Neural cell (in vitro differentiated cells): ENCODE results near the gene PPIL6. TPM values are rescaled to one million over a fixed set of nuclear protein-coding genes. Genes with fewer than 3 reads are reported as not detected.

Experiments
- H2AFZ ChIP-seq: fragments of 200-600, 300-800 bp; sonication (generic), shearing (Covaris generic); 2 replicates; pipeline ENCODE4 v1.6.0; 2014; ENCODE audit warnings: low read depth, mild to moderate bottlenecking, antibody characterized with exemption, low read length, moderate library complexity
- H3F3A ChIP-seq: fragments of 200-600 bp; shearing (Covaris generic); 2 replicates; pipeline ENCODE4 v1.6.1; 2016; ENCODE audit warnings: mild to moderate bottlenecking, moderate library complexity, mixed read lengths, antibody characterized with exemption, low read length; ENCODE audit not compliant: insufficient read depth, poor library complexity, severe bottlenecking
- H3K27ac ChIP-seq: fragments of 200-600, 300-800 bp; sonication (generic), shearing (Covaris generic); 2 replicates; pipeline ENCODE4 v1.5.1; 2014; ENCODE audit warnings: mild to moderate bottlenecking, low read length, moderate library complexity
- H3K27me3 ChIP-seq: fragments of 300-800, 200-600 bp; sonication (generic), shearing (Covaris generic); 2 replicates; pipeline ENCODE4 v1.6.0; 2014; ENCODE audit warnings: mild to moderate bottlenecking, low read depth, low read length, moderate library complexity; ENCODE audit not compliant: insufficient read depth
- H3K36me3 ChIP-seq: fragments of 300-800, 200-600 bp; sonication (generic), shearing (Covaris generic); 2 replicates; pipeline ENCODE4 v1.5.1; 2014; ENCODE audit warnings: mild to moderate bottlenecking, antibody characterized with exemption, low read length, moderate library complexity; ENCODE audit not compliant: insufficient read depth
- H3K4me2 ChIP-seq: fragments of 300-800, 200-600 bp; sonication (generic), shearing (Covaris generic); 2 replicates; pipeline ENCODE4 v1.6.0; 2014; ENCODE audit warnings: mild to moderate bottlenecking, low read length
- H3K4me3 ChIP-seq: fragments of 300-800, 200-600 bp; sonication (generic), shearing (Covaris generic); 2 replicates; pipeline ENCODE4 v1.5.1; 2014; ENCODE audit warnings: mild to moderate bottlenecking, low read length, moderate library complexity
- H3K79me2 ChIP-seq: fragments of 200-600 bp; shearing (Covaris generic); replicated peaks from 2 replicates; pipeline ENCODE4 v1.6.0; 2014; ENCODE audit warnings: mild to moderate bottlenecking, low read length, moderate library complexity; ENCODE audit not compliant: insufficient read depth
- H3K9ac ChIP-seq: fragments of 300-800, 200-600 bp; sonication (generic), shearing (Covaris generic); 2 replicates; pipeline ENCODE4 v1.6.1; 2016; ENCODE audit warnings: mild to moderate bottlenecking, low read length, mixed read lengths
- H3K9me2 ChIP-seq: fragments of 200-600 bp; shearing (Covaris generic); 2 replicates; pipeline ENCODE4 v1.6.1; 2016; ENCODE audit warnings: mild to moderate bottlenecking, low read length, mixed read lengths; ENCODE audit not compliant: insufficient read depth
- H3K9me3 ChIP-seq: fragments of 200-600, 300-800 bp; sonication (generic), shearing (Covaris generic); 2 replicates; pipeline ENCODE4 v1.6.1; 2016; ENCODE audit warnings: mild to moderate bottlenecking, mixed run types, low read length, moderate library complexity, mixed read lengths
- H4K20me1 ChIP-seq: fragments of 200-600 bp; shearing (Covaris generic); 2 replicates; pipeline ENCODE4 v1.6.1; 2016; ENCODE audit warnings: mild to moderate bottlenecking, mixed run types; ENCODE audit not compliant: insufficient read depth
- CTCF ChIP-seq: fragments of 450-650 bp; IDR thresholded peaks from 2 replicates; pipeline ENCODE4 v1.5.1; 2014; ENCODE audit warnings: antibody characterized with exemption, mild to moderate bottlenecking, moderate library complexity; ENCODE audit not compliant: poor library complexity, severe bottlenecking
- EP300 ChIP-seq: fragments of 450-650 bp; conservative IDR thresholded peaks from 2 replicates; pipeline ENCODE4 v1.6.1; 2014; ENCODE audit warnings: antibody characterized with exemption, mild to moderate bottlenecking, moderate library complexity; ENCODE audit not compliant: poor library complexity, severe bottlenecking
- EZH2 ChIP-seq: fragments of 200-600, 300-800 bp; shearing (Covaris generic), sonication (generic); IDR thresholded peaks from 2 replicates; pipeline ENCODE4 v1.6.1; 2014; ENCODE audit warnings: antibody characterized with exemption, low read length, borderline replicate concordance, mild to moderate bottlenecking; ENCODE audit not compliant: insufficient read depth, poor library complexity, severe bottlenecking
- MXI1 ChIP-seq: fragments of 450-650 bp; conservative IDR thresholded peaks from 2 replicates; pipeline ENCODE4 v1.6.1; 2014; ENCODE audit warnings: antibody characterized with exemption, mild to moderate bottlenecking; ENCODE audit not compliant: poor library complexity, severe bottlenecking
- POLR2AphosphoS5 ChIP-seq: IDR thresholded peaks from 2 replicates; pipeline ENCODE4 v1.6.1; 2012
- RAD21 ChIP-seq: fragments of 450-650 bp; conservative IDR thresholded peaks from 2 replicates; pipeline ENCODE4 v1.6.1; 2014; ENCODE audit warnings: antibody characterized with exemption, mild to moderate bottlenecking, moderate library complexity
- REST ChIP-seq: IDR thresholded peaks from 2 replicates; pipeline ENCODE4 v1.6.1; 2012; ENCODE audit warnings: borderline replicate concordance
- SMC3 ChIP-seq: fragments of 450-650 bp; conservative IDR thresholded peaks from 2 replicates; pipeline ENCODE4 v1.6.1; 2014; ENCODE audit warnings: antibody characterized with exemption, mild to moderate bottlenecking, moderate library complexity; ENCODE audit not compliant: poor library complexity
- TAF1 ChIP-seq: IDR thresholded peaks from 2 replicates; pipeline ENCODE4 v1.6.1; 2012; ENCODE audit warnings: low read depth
- polyA plus RNA-seq: library from polyadenylated mRNA; depleted of rRNA; stranded (reverse); fragments of >200 nt; gene quantifications from 2 replicates; pipeline ENCODE4 v1.2.3, GENCODE V29; 2014

The PPIL6 gene
- polyA plus RNA-seq, 1 donor from 2014 or later = 11.8 TPM

GRCh38 chr6:109447878-109448555, 7.6 kb upstream of the PPIL6 start:
- Histone ChIP-seq H4K20me1 (no peaks in the 10 kb centered on the region), H3K9me3 (no peaks in the 10 kb centered on the region), H3K27ac (no peak overlapping the region), H3K27me3 (no peaks in the 10 kb centered on the region), H3K9ac (no peak overlapping the region), H3K4me2 (no peak overlapping the region), H3K9me2 (no peaks in the 10 kb centered on the region), H3K79me2 (no peaks in the 10 kb centered on the region), H3K4me3 (no peak overlapping the region), H2AFZ (no peak overlapping the region), H3F3A (no peaks in the 10 kb centered on the region), H3K36me3 (peaks cover 5% of the 10 kb centered on the region)
- no peak for TF ChIP-seq RAD21
- no peak for TF ChIP-seq TAF1
- TF ChIP-seq POLR2AphosphoS5 = no peak
- no peak for TF ChIP-seq REST
- TF ChIP-seq EP300 = no peak

DNA sequence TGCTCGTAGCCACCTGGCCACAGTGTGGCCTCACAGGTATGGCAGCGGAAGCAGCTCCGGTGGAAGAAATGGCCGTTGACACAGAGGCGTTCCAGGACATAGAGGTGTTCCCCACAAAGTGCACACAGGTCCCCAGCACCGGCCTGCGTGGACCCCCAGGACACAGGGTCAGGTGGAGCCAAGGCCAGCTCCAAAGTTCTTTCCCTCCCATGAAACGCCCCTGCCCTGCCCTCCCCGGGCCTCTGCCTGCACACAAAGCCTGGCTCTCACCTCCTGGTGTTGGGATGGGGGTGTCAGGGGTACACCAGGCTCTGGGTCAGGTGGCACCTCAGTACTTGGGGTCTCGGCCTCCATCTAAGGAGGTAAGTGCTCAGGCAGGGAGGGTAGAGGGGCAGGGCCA, 6.7 kb upstream of the PPIL6 start:
- H3K27ac ChIP-seq = no peak overlapping the region
- no peak overlapping the region for H2AFZ ChIP-seq
- no peak overlapping the region for H3K9ac ChIP-seq
- no peak for TF ChIP-seq EZH2
- no peak for TF ChIP-seq SMC3
- TF ChIP-seq MXI1 = no peak
- no peak for TF ChIP-seq CTCF
- H3K36me3 ChIP-seq = peaks cover 5% of the 10 kb centered on the region
- no peaks in the 10 kb centered on the region for H3F3A ChIP-seq
- no peaks in the 10 kb centered on the region for H3K9me3 ChIP-seq
- H4K20me1 ChIP-seq = no peaks in the 10 kb centered on the region
- no peak overlapping the region for H3K4me3 ChIP-seq
- H3K27me3 ChIP-seq = no peaks in the 10 kb centered on the region
- H3K4me2 ChIP-seq = no peak overlapping the region
- no peaks in the 10 kb centered on the region for H3K79me2 ChIP-seq
- H3K9me2 ChIP-seq = no peaks in the 10 kb centered on the region
